ENCODE measurements around the gene SUGCT.
"Not testable (repeated sequence)": the region's sequence is repeated elsewhere in the genome, so short reads cannot be mapped to it uniquely, and the experiment has no call there.

SUGCT gene

GRCh38 chr7:40611095-40611871, 476.5 kb downstream of the SUGCT start:
- no peak overlapping the region for H3K4me3 ChIP-seq (ENCODE audit: low read depth, low read length)
- TF ChIP-seq, protein P1, sequence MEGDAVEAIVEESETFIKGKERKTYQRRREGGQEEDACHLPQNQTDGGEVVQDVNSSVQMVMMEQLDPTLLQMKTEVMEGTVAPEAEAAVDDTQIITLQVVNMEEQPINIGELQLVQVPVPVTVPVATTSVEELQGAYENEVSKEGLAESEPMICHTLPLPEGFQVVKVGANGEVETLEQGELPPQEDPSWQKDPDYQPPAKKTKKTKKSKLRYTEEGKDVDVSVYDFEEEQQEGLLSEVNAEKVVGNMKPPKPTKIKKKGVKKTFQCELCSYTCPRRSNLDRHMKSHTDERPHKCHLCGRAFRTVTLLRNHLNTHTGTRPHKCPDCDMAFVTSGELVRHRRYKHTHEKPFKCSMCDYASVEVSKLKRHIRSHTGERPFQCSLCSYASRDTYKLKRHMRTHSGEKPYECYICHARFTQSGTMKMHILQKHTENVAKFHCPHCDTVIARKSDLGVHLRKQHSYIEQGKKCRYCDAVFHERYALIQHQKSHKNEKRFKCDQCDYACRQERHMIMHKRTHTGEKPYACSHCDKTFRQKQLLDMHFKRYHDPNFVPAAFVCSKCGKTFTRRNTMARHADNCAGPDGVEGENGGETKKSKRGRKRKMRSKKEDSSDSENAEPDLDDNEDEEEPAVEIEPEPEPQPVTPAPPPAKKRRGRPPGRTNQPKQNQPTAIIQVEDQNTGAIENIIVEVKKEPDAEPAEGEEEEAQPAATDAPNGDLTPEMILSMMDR (conservative IDR thresholded peaks at IDR 0.05; ENCODE audit: low read depth, low read length): no peak
- DNase-seq (ENCODE audit: low read depth): no peak

DNA sequence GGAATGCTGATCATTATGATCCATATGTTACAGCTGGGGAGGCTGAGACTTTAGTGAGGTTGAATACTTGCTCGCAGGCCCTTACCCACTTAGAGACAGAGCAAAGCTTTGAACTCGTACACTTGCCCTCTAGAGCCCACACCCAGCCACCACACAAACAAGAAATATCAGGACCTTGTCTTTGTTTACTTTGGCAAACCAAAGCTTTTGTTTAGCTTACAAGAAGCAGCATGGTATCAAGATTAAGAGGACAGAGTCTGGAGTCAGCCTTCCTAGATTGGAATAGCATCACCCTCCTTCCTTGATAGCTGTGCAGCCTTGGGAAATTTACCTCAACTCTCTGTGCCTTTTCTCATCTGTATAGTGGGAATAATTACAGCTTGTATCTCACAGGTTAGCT, 477.5 kb downstream of the SUGCT start:
- TF ChIP-seq, protein P1 (conservative IDR thresholded peaks at IDR 0.05; ENCODE audit: low read depth, low read length): no peak
- no peak for DNase-seq (ENCODE audit: low read depth)
- H3K4me3 ChIP-seq (ENCODE audit: low read depth, low read length): no peak overlapping the region

DNA sequence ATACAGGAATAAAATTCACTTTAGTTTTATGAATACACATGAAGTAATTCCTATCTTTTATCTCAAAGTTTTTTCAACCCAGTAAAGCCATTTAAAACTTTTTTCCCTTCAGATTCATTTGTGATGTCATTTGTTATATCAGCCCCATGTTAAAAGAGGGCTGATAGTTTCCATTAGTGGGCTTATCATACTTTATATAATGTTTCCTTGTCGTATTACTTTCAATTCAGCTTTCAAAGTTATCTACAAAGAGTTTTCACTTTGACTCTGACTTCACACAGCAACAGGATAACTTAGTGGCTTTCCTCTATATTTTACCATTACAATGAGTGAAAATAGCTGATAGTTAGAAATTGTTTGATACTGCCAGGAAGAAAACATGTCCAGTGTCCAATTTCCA, 484.8 kb downstream of the SUGCT start:
- TF ChIP-seq, protein P1 (conservative IDR thresholded peaks at IDR 0.05; ENCODE audit: low read depth, low read length): no peak
- DNase-seq (ENCODE audit: low read depth): no peak
- no peak overlapping the region for H3K4me3 ChIP-seq (ENCODE audit: low read depth, low read length)

- no peak overlapping the region for H3K4me3 ChIP-seq (ENCODE audit: low read depth, low read length)
- no peak for DNase-seq (ENCODE audit: low read depth)
- TF ChIP-seq, protein P1 (conservative IDR thresholded peaks at IDR 0.05; ENCODE audit: low read depth, low read length): no peak
These were observed 486.8 kb downstream of the SUGCT start for GRCh38 chr7:40621592-40621998.

DNA sequence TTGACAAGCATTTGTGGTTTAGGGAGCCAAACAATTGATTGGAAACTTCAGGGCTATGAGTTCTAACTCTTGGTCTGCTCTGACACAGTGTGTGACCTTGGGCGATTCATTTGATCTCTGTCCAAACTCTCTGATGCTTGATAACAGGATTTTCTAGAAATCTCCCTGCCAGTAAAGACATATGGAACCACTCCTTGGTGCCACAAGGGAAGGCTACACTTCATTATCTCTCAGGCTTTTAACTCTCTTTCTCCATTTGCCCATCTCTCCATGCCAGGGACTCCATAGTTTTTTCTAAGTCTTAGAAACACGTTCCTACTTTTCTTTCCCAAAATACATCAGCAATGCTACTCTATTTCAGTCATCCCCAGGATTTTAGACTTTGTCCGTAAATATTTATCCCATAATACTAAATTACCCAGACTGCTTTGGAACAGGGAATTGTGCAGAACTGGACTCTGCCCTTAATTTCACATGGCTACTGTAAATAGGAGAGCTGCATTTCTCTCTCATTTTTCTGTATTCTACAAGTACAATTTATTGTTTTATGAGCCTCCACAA, 488.2 kb downstream of the SUGCT start:
- TF ChIP-seq, protein P1 (conservative IDR thresholded peaks at IDR 0.05; ENCODE audit: low read depth, low read length): no peak
- H3K4me3 ChIP-seq (ENCODE audit: low read depth, low read length): no peak overlapping the region
- DNase-seq (ENCODE audit: low read depth): no peak

- TF ChIP-seq, protein P1 (conservative IDR thresholded peaks at IDR 0.05; ENCODE audit: low read depth, low read length): no peak
- H3K4me3 ChIP-seq (ENCODE audit: low read depth, low read length): no peak overlapping the region
- no peak for DNase-seq (ENCODE audit: low read depth)
These were observed 489.1 kb downstream of the SUGCT start for GRCh38 chr7:40623863-40624262.

GRCh38 chr7:40627361-40627760, 492.6 kb downstream of the SUGCT start:
- not testable (repeated sequence) for H3K4me3 ChIP-seq (ENCODE audit: low read depth, low read length); DNase-seq (ENCODE audit: low read depth)

All from choroid plexus epithelial cell (primary cell).